Kidney (tissue), 14 donors: Measurements from ENCODE around the gene ADIRF. TPM values are rescaled to one million over a fixed set of nuclear protein-coding genes. Genes with fewer than 3 reads are reported as not detected.
"Not testable (repeated sequence)": the region's sequence is repeated elsewhere in the genome, so short reads cannot be mapped to it uniquely, and the experiment has no call there.

Experiments used
- DNase-seq, 5 donors: peaks; one replicate each; pipeline ENCODE4 v3.0.0-alpha.2; 2013 to 2020
- FAIRE-seq: peaks from 2 replicates; lab custom pipeline; 2012; peaks lifted over from hg19 to GRCh38; lab: Jason Lieb, UNC
- H3K27ac ChIP-seq, 2 donors: one replicate each; pipeline ENCODE4 v1.7.0; 2013; ENCODE audit warnings: low read depth in 2 of 2, low read length in 2 of 2, inconsistent platforms in 1 of 2
- H3K27me3 ChIP-seq: one replicate; pipeline ENCODE4 v1.7.1; 2013; ENCODE audit warnings: low read length, inconsistent platforms; ENCODE audit not compliant: control insufficient read depth, insufficient read depth
- H3K36me3 ChIP-seq, 3 donors: one replicate each; pipeline versions ENCODE4 v1.7.0 to v1.7.1; 2013; ENCODE audit warnings: low read length in 3 of 3, control low read depth in 1 of 3, inconsistent platforms in 1 of 3; ENCODE audit not compliant: insufficient read depth in 3 of 3, control insufficient read depth in 2 of 3
- H3K4me1 ChIP-seq, 3 donors: one replicate each; pipeline versions ENCODE4 v1.7.0 to v1.7.1; 2013; ENCODE audit warnings: low read length in 3 of 3, inconsistent platforms in 1 of 3, low read depth in 1 of 3; ENCODE audit not compliant: control insufficient read depth in 2 of 3, insufficient read depth in 2 of 3
- H3K4me3 ChIP-seq, 3 donors: one replicate each; pipeline versions ENCODE4 v1.7.0 to v1.8.1; 2013; ENCODE audit warnings: low read length in 3 of 3, control low read depth in 1 of 3, inconsistent platforms in 1 of 3
- H3K9ac ChIP-seq, 3 donors: one replicate each; pipeline versions ENCODE4 v1.7.0 to v1.7.1; 2013; ENCODE audit warnings: low read length in 3 of 3, control low read depth in 1 of 3, inconsistent platforms in 1 of 3
- H3K9me3 ChIP-seq, 3 donors: one replicate each; pipeline versions ENCODE4 v1.7.0 to v1.7.1; 2013; ENCODE audit warnings: low read length in 3 of 3, control low read depth in 1 of 3, inconsistent platforms in 1 of 3; ENCODE audit not compliant: control insufficient read depth in 2 of 3, insufficient read depth in 1 of 3
- intact Hi-C: fragments of 100-400 bp; cut with DNase I; formaldehyde crosslinking; loops from one replicate; pipeline ENCODE4 v1.11.1; 2022
- polyA plus RNA-seq: library from polyadenylated mRNA; stranded (reverse); fragments of 350-450 nt; fragmentation: Illumina TruSeq; extraction: RNeasy Lipid Tissue Mini Kit (QIAGEN cat#74804); gene quantifications from one replicate; pipeline ENCODE4 v1.2.3, GENCODE V29; 2014; ENCODE audit warnings: low read depth, low replicate concordance; ENCODE audit not compliant: insufficient read depth
- total RNA-seq: library from RNA; stranded (reverse); fragmentation: NEBNext Ultra II Directional; extraction: Animal tissue kit (Norgen Biotek cat#: 25700); gene quantifications from one replicate; pipeline ENCODE4 v1.2.1, GENCODE V29; 2021
- TF ChIP-seq, protein P1 (sequence below): IDR thresholded peaks from 3 replicates; pipeline ENCODE4 v1.5.1; 2012; ENCODE audit warnings: mild to moderate bottlenecking, moderate library complexity, borderline replicate concordance; ENCODE audit not compliant: insufficient read depth; ENCODE audit errors: extremely low read depth
- donor health status: control.
- donor health status: control.
- donor health status: control.
- donor health status: control.
- donor health status: control.
- donor health status: DM: yes; HTN: yes; CAD: no.
- donor health status: Normal renal cell carcinoma (clear cell type).

Gene ADIRF
- total and polyA plus RNA-seq, 2 donors from 2014 or later: 357 to 897 TPM

DNA sequence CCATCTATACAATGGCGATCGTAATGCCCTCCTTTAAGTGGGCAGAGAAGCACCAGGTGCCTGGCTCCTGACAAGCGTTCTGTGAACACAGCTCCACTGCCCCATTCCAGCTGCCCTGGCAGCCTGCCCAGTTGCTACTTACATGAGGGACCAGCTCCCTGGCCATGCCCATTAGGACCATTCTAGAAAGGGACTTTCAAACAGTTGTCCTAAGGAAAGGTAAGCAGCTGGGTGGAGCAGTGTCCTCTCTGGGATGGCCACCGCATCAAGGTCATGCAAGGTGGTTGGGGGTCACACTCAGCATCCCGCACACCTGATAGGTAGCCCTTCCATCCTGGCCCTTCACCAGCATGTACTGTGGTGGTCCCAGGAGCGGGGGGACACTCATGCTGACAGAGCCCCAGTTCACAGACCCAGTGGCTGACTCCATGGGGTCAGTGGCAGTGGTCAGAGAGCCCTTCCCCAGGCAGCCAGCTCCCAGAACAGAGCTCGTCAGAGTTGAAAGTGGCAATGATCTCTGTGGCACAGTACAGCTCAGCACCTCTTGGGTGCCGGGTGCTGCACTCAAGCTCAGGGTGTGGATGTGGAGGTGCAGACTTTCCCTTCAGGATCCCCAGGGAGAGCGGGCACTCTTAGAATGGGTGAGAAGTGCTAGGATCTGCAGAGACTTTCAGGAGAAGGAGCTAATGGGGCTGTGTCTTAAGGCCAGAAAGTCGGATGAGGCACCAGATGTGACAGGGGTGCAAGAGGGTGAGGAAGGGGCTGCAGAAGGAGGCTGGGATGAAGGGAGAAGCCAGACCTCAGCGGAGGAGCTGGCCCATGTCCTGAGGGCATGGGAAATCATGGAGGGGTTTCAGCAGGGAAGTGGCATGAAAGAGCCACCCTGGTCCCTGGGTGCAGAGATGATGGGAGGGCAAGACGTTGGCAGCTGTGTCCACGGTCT is 21.8 kb upstream of the ADIRF start:
- intact Hi-C loops: no loop called here
- peak in 2 of 5 donors; percentile 29 to 84 for DNase-seq
- FAIRE-seq: no peak
- H3K4me1 ChIP-seq: peaks cover 0 to 29% (median 0%) of the 10 kb centered on the region in 3 donors
- TF ChIP-seq, protein P1, sequence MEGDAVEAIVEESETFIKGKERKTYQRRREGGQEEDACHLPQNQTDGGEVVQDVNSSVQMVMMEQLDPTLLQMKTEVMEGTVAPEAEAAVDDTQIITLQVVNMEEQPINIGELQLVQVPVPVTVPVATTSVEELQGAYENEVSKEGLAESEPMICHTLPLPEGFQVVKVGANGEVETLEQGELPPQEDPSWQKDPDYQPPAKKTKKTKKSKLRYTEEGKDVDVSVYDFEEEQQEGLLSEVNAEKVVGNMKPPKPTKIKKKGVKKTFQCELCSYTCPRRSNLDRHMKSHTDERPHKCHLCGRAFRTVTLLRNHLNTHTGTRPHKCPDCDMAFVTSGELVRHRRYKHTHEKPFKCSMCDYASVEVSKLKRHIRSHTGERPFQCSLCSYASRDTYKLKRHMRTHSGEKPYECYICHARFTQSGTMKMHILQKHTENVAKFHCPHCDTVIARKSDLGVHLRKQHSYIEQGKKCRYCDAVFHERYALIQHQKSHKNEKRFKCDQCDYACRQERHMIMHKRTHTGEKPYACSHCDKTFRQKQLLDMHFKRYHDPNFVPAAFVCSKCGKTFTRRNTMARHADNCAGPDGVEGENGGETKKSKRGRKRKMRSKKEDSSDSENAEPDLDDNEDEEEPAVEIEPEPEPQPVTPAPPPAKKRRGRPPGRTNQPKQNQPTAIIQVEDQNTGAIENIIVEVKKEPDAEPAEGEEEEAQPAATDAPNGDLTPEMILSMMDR: no peak
- H3K27me3 ChIP-seq: no peaks in the 10 kb centered on the region
- peak overlapping the region in 1 of 3 donors; percentile 51 for H3K9ac ChIP-seq
- no peaks in the 10 kb centered on the region for H3K9me3 ChIP-seq
- no peak overlapping the region for H3K27ac ChIP-seq
- no peak overlapping the region for H3K4me3 ChIP-seq
- no peaks in the 10 kb centered on the region for H3K36me3 ChIP-seq

DNA sequence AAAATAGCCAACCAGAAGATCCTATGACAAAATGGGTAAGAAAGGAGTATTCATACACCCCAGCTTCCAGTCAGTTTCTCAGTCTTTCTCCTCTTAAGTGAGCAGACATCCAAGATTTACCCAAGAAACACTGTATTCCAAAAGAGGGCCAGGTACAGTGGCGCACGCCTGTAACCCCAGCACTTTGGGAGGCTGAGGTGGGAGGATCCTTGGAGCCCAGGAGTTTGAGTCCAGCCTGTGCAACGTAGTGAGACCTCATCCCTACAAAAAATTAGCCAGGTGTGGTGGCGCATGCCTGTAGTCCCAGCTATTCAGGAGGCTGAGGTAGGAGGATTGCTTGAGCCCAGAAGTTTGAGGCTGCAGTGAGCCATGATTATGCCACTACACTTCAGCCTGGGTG is 20.5 kb upstream of the ADIRF start:
- DNase-seq: peak in 1 of 5 donors; percentile 22
- H3K4me1 ChIP-seq: peaks cover 0 to 24% (median 0%) of the 10 kb centered on the region in 3 donors
- intact Hi-C loops, H3K9ac ChIP-seq, H3K4me3 ChIP-seq, H3K27ac ChIP-seq, H3K36me3 ChIP-seq, H3K27me3 ChIP-seq, FAIRE-seq, H3K9me3 ChIP-seq: not testable (repeated sequence)

DNA sequence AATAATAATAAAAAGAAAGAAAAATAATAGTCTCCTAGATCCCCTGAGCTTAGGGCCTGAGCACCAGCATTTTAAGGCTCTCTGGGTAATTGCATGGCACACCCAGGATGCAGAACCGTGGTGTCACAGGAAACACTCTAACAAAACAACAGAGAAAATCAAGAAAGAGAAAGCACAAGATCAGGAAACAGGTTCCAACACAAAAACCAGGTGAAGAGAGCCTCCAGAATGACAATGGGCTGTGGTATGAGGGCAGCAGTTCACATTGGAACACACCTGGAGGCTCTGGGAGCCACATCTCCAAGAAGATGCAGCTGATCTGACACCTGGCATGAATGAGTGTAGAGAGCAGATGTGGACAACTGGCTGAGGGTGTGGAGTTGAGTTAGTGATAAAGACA is 17.9 kb upstream of the ADIRF start:
- no peak for FAIRE-seq
- intact Hi-C loops: no loop called here

More for the DNA sequence above, 17.9 kb upstream of the ADIRF start:
- TF ChIP-seq, protein P1: no peak
- Histone ChIP-seq H3K36me3 (no peaks in the 10 kb centered on the region), H3K9ac (no peak overlapping the region), H3K27ac (no peak overlapping the region), H3K27me3 (no peaks in the 10 kb centered on the region), H3K9me3 (peaks cover 0 to 2% (median 0%) of the 10 kb centered on the region in 3 donors), H3K4me3 (no peak overlapping the region), H3K4me1 (peaks cover 0 to 30% (median 8%) of the 10 kb centered on the region in 3 donors)
- no peak for DNase-seq
